K562 (cell line): ENCODE data around the gene NDRG3. TPM values are rescaled to one million over a fixed set of nuclear protein-coding genes. Genes with fewer than 3 reads are reported as not detected.
A peak's percentile ranks its signal among the peaks of the same experiment; 100 is the strongest.

ENCODE experiments used
- ATF1 ChIP-seq, 2 experiments: fragments of 450-650 bp in 1 of 2; IDR thresholded peaks; 2 replicates each; pipeline ENCODE4 v1.6.1; 2016; ENCODE audit warnings: missing compliant biosample characterization in 1 of 2, missing genetic modification characterization in 1 of 2
- EP400 ChIP-seq: fragments of 450-650 bp; IDR thresholded peaks from 2 replicates; pipeline ENCODE4 v1.6.1; 2017; ENCODE audit warnings: antibody characterized with exemption, mild to moderate bottlenecking, moderate library complexity
- EZH2 ChIP-seq: IDR thresholded peaks from 2 replicates; pipeline ENCODE4 v1.6.1; 2012; ENCODE audit warnings: low read depth, mild to moderate bottlenecking, inconsistent platforms, low read length, borderline replicate concordance
- IRF2 ChIP-seq: sonication (generic); formaldehyde crosslinking; IDR thresholded peaks from 2 replicates; pipeline ENCODE4 v1.8.1; 2022; ENCODE audit warnings: mild to moderate bottlenecking, missing genetic modification reagents
- L3MBTL2 ChIP-seq: fragments of 450-650 bp; IDR thresholded peaks from 2 replicates; pipeline ENCODE4 v1.6.1; 2016; ENCODE audit warnings: mild to moderate bottlenecking, moderate library complexity
- MAFG ChIP-seq: fragments of 450-650 bp; conservative IDR thresholded peaks from 2 replicates; pipeline ENCODE4 v1.6.1; 2016; ENCODE audit warnings: missing genetic modification characterization, missing compliant biosample characterization
- MIER1 ChIP-seq: fragments of 450-650 bp; IDR thresholded peaks from 2 replicates; pipeline ENCODE4 v1.6.1; 2016; ENCODE audit warnings: antibody characterized with exemption, mild to moderate bottlenecking, low read depth
- PHB2 ChIP-seq: fragments of 450-650 bp; IDR thresholded peaks from 2 replicates; pipeline ENCODE4 v1.6.1; 2017; ENCODE audit warnings: low read depth
- PHF8 ChIP-seq: fragments of 200-600 bp; sonication (generic); IDR thresholded peaks from 2 replicates; pipeline ENCODE4 v1.6.1; 2012; ENCODE audit warnings: mixed run types, mild to moderate bottlenecking, inconsistent platforms, low read length, moderate library complexity, borderline replicate concordance
- PML ChIP-seq: IDR thresholded peaks from 2 replicates; pipeline ENCODE4 v1.6.1; 2012; ENCODE audit warnings: low read length, inconsistent platforms
- PTBP1 ChIP-seq: fragments of 200-400 bp; formaldehyde crosslinking; IDR thresholded peaks from 2 replicates; pipeline ENCODE4 v1.6.1; 2017; ENCODE audit warnings: low read depth, low read length
- SETDB1 ChIP-seq: IDR thresholded peaks from one replicate; pipeline ENCODE4 v1.6.1; 2012; ENCODE audit warnings: low read length, control low read depth, inconsistent platforms
- SMARCA5 ChIP-seq: fragments of 450-650 bp; IDR thresholded peaks from 2 replicates; pipeline ENCODE4 v1.6.1; 2016
- SREBF1 ChIP-seq: fragments of 150-350 bp; IDR thresholded peaks from 2 replicates; pipeline ENCODE4 v1.6.1; 2014; ENCODE audit warnings: antibody characterized with exemption, low read depth, low read length, borderline replicate concordance
- SRSF9 ChIP-seq: fragments of 200-400 bp; formaldehyde crosslinking; IDR thresholded peaks from 2 replicates; pipeline ENCODE4 v1.6.1; 2017; ENCODE audit warnings: low read depth, low read length, borderline replicate concordance
- TARDBP ChIP-seq: fragments of 450-650 bp; IDR thresholded peaks from 2 replicates; pipeline ENCODE4 v1.6.1; 2016
- USF2 ChIP-seq: sonication (generic); formaldehyde crosslinking; IDR thresholded peaks from 2 replicates; pipeline ENCODE4 v1.5.0; 2020; ENCODE audit warnings: missing genetic modification reagents
- ZKSCAN8 ChIP-seq: fragments of 200-800 bp; sonication (Bioruptor generic); IDR thresholded peaks from 2 replicates; pipeline ENCODE4 v1.6.1; 2016; ENCODE audit warnings: missing genetic modification characterization, missing compliant biosample characterization
- ZNF165 ChIP-seq: fragments of 250-450 bp; sonication (Bioruptor Pico); IDR thresholded peaks from 2 replicates; pipeline ENCODE4 v1.4.0; 2020; ENCODE audit warnings: borderline replicate concordance
- ZNF282 ChIP-seq: sonication (generic); formaldehyde crosslinking; IDR thresholded peaks from 2 replicates; pipeline ENCODE4 v1.8.1; 2023; ENCODE audit warnings: missing genetic modification reagents
- ZNF583 ChIP-seq: fragments of 250-450 bp; sonication (Bioruptor Pico); IDR thresholded peaks from 2 replicates; pipeline ENCODE4 v1.4.0; 2020
- ZSCAN29 ChIP-seq: fragments of 450-650 bp; IDR thresholded peaks from 2 replicates; pipeline ENCODE4 v1.6.1; 2017
- polyA plus RNA-seq, 8 experiments: library from polyadenylated mRNA; depleted of rRNA in 4 of 8; stranded (reverse) in 5 of 8; unstranded in 3 of 8; fragments of >200 nt; fragmentation: Nextera tagmentation in 2 of 8; fragmentation: Illumina TruSeq in 1 of 8; extraction: Ambion mirVana in 2 of 8; extraction: Trizol in 1 of 8; gene quantifications; 2 replicates each; pipeline versions ENCODE4 v1.2.1 to v1.2.3, GENCODE V29; 2011 to 2014; ENCODE audit warnings: inconsistent platforms in 1 of 8, missing spikeins in 1 of 8
- total RNA-seq, 7 experiments: library from RNA; depleted of rRNA in 6 of 7; stranded (reverse); fragments of >200 nt in 6 of 7; fragmentation: Illumina TruSeq in 2 of 7; extraction: Trizol in 2 of 7; gene quantifications; 2 replicates each; pipeline versions ENCODE4 v1.2.1 to v1.2.3, GENCODE V29; 2011 to 2021; ENCODE audit warnings: low replicate concordance in 1 of 7
- TF ChIP-seq, protein P1 (sequence below): fragments of 250-450 bp; sonication (Bioruptor Pico); IDR thresholded peaks from 2 replicates; pipeline ENCODE4 v1.4.0; 2020; ENCODE audit warnings: mild to moderate bottlenecking, moderate library complexity
- TF ChIP-seq, protein P2 (sequence below): fragments of 250-450 bp; sonication (Bioruptor Pico); IDR thresholded peaks from 2 replicates; pipeline ENCODE4 v1.9.0; 2021; ENCODE audit warnings: mild to moderate bottlenecking, inconsistent platforms

NDRG3 gene
- total and polyA plus RNA-seq, 9 of the 15 experiments (the other 6 are each of a cell fraction or from before 2014, with no cell fraction given), result 14.6 to 39.4 (median 24.4) TPM

- no peak for TF ChIP-seq USF2
- TF ChIP-seq, protein P1, sequence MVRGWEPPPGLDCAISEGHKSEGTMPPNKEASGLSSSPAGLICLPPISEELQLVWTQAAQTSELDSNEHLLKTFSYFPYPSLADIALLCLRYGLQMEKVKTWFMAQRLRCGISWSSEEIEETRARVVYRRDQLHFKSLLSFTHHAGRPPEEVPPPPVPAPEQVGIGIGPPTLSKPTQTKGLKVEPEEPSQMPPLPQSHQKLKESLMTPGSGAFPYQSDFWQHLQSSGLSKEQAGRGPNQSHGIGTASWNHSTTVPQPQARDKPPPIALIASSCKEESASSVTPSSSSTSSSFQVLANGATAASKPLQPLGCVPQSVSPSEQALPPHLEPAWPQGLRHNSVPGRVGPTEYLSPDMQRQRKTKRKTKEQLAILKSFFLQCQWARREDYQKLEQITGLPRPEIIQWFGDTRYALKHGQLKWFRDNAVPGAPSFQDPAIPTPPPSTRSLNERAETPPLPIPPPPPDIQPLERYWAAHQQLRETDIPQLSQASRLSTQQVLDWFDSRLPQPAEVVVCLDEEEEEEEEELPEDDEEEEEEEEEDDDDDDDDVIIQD (CRISPR knock-in tag), result no peak
- peak; percentile 97 for TF ChIP-seq EP400
- TF ChIP-seq MAFG, result no peak
- no peak for TF ChIP-seq ZNF282 (CRISPR knock-in tag)
- no peak for TF ChIP-seq MIER1
- no peak for TF ChIP-seq PHB2
- no peak for TF ChIP-seq EZH2
- peak; percentile 74 for TF ChIP-seq SETDB1
- no peak for TF ChIP-seq ZNF165 (CRISPR knock-in tag)
- TF ChIP-seq L3MBTL2, result peak; percentile 79
- no peak for TF ChIP-seq ZNF583 (CRISPR knock-in tag)
- TF ChIP-seq PHF8, result peak; percentile 87
- no peak for TF ChIP-seq ZSCAN29
- TF ChIP-seq PML, result peak; percentile 61
- no peak for TF ChIP-seq IRF2 (CRISPR knock-in tag)
- no peak for TF ChIP-seq PTBP1
- no peak; the same call in 1 of the 2 replicates for TF ChIP-seq SREBF1
- TF ChIP-seq, protein P2, sequence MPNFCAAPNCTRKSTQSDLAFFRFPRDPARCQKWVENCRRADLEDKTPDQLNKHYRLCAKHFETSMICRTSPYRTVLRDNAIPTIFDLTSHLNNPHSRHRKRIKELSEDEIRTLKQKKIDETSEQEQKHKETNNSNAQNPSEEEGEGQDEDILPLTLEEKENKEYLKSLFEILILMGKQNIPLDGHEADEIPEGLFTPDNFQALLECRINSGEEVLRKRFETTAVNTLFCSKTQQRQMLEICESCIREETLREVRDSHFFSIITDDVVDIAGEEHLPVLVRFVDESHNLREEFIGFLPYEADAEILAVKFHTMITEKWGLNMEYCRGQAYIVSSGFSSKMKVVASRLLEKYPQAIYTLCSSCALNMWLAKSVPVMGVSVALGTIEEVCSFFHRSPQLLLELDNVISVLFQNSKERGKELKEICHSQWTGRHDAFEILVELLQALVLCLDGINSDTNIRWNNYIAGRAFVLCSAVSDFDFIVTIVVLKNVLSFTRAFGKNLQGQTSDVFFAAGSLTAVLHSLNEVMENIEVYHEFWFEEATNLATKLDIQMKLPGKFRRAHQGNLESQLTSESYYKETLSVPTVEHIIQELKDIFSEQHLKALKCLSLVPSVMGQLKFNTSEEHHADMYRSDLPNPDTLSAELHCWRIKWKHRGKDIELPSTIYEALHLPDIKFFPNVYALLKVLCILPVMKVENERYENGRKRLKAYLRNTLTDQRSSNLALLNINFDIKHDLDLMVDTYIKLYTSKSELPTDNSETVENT (CRISPR knock-in tag), result peak; percentile 66; the same call in 1 of the 2 replicates
- peak; percentile 20; the same call in 1 of the 2 replicates for TF ChIP-seq TARDBP
- peak; percentile 55; the same call in 1 of the 2 replicates for TF ChIP-seq ATF1 (CRISPR knock-in tag; IDR thresholded peaks at IDR 0.05)
- peak; percentile 92 for TF ChIP-seq ATF1 (tag; IDR thresholded peaks at IDR 0.05)
- no peak for TF ChIP-seq SMARCA5
- no peak for TF ChIP-seq SRSF9
- TF ChIP-seq ZKSCAN8 (CRISPR knock-in tag), result no peak
These were observed 27.9 kb upstream of the NDRG3 start, which contains the start of gene DSN1 (continued) for GRCh38 chr20:36773597-36774390.
